GM18870 (cell line): ENCODE results near the gene CD19.
"Not testable (repeated sequence)": the region's sequence is repeated elsewhere in the genome, so short reads cannot be mapped to it uniquely, and the experiment has no call there.

Experiments used
- ATAC-seq: cut with Tn5 transposase; IDR thresholded peaks from one replicate; pipeline ENCODE4 v1.9.1; 2021; ENCODE audit warnings: moderate library complexity; ENCODE audit not compliant: unreplicated experiment

Gene CD19

GRCh38 chr16:28980330-28980729 is 48.6 kb downstream of the CD19 start:
- ATAC-seq, result not testable (repeated sequence)

GRCh38 chr16:28980929-28981328 is 49.2 kb downstream of the CD19 start:
- ATAC-seq, result no peak

- ATAC-seq, result no peak
These were observed 49.7 kb downstream of the CD19 start for GRCh38 chr16:28981517-28981916.

- no peak for ATAC-seq
These were observed 50.6 kb downstream of the CD19 start for GRCh38 chr16:28982418-28982817.

- ATAC-seq, result no peak
These were observed 51.2 kb downstream of the CD19 start for GRCh38 chr16:28982949-28983348.

GRCh38 chr16:28983644-28984043 is 51.9 kb downstream of the CD19 start:
- ATAC-seq, result no peak

- ATAC-seq, result no peak
These were observed 52.3 kb downstream of the CD19 start for GRCh38 chr16:28984091-28984490.

GRCh38 chr16:28984619-28985135 is 52.9 kb downstream of the CD19 start, which contains the start of gene LAT:
Gene LAT, plus strand, starts transcription at chr16:28985052. Its CDS starts 366 bp downstream, at chr16:28985418.
- ATAC-seq, result no peak

- no peak for ATAC-seq
These were observed 53.7 kb downstream of the CD19 start for GRCh38 chr16:28985211-28986041.

- ATAC-seq, result no peak
These were observed 54.3 kb downstream of the CD19 start for GRCh38 chr16:28986046-28986445.

GRCh38 chr16:28986492-28986891 is 54.7 kb downstream of the CD19 start:
- no peak for ATAC-seq

- no peak for ATAC-seq
These were observed 55.5 kb downstream of the CD19 start for GRCh38 chr16:28987170-28987853.
